ENCODE results near the gene SCN8A.

The SCN8A gene

GRCh38 chr12:51729331-51729730, 138.3 kb downstream of the SCN8A start:
- FAIRE-seq (no peak), DNase-seq (ENCODE audit: insufficient read length) (no peak)
- TF ChIP-seq POLR2A (IDR thresholded peaks at IDR 0.05; ENCODE audit: low read depth, low read length) (no peak), TAF1 (IDR thresholded peaks at IDR 0.05; ENCODE audit: borderline replicate concordance, low read depth, low read length) (no peak), POLR2AphosphoS5 (IDR thresholded peaks at IDR 0.05; ENCODE audit: low read depth, low read length) (no peak)

- FAIRE-seq (no peak), DNase-seq (ENCODE audit: insufficient read length) (no peak)
- TF ChIP-seq POLR2AphosphoS5 (IDR thresholded peaks at IDR 0.05; ENCODE audit: low read depth, low read length) (no peak), POLR2A (IDR thresholded peaks at IDR 0.05; ENCODE audit: low read depth, low read length) (no peak), TAF1 (IDR thresholded peaks at IDR 0.05; ENCODE audit: borderline replicate concordance, low read depth, low read length) (no peak)
These were observed 139.7 kb downstream of the SCN8A start for GRCh38 chr12:51730745-51731144.

- DNase-seq (ENCODE audit: insufficient read length) (no peak), FAIRE-seq (no peak)
- TF ChIP-seq POLR2AphosphoS5 (IDR thresholded peaks at IDR 0.05; ENCODE audit: low read depth, low read length) (no peak), TAF1 (IDR thresholded peaks at IDR 0.05; ENCODE audit: borderline replicate concordance, low read depth, low read length) (no peak), POLR2A (IDR thresholded peaks at IDR 0.05; ENCODE audit: low read depth, low read length) (no peak)
These were observed 149.5 kb downstream of the SCN8A start for GRCh38 chr12:51740536-51740935.

- FAIRE-seq (no peak), DNase-seq (ENCODE audit: insufficient read length) (no peak)
- no peak for TF ChIP-seq POLR2A (IDR thresholded peaks at IDR 0.05; ENCODE audit: low read depth, low read length)
- TF ChIP-seq TAF1 (IDR thresholded peaks at IDR 0.05; ENCODE audit: borderline replicate concordance, low read depth, low read length): no peak
- TF ChIP-seq POLR2AphosphoS5 (IDR thresholded peaks at IDR 0.05; ENCODE audit: low read depth, low read length): no peak
These were observed 153.2 kb downstream of the SCN8A start for GRCh38 chr12:51744235-51744634.

- FAIRE-seq: no peak
- no peak for DNase-seq (ENCODE audit: insufficient read length)
- TF ChIP-seq POLR2AphosphoS5 (IDR thresholded peaks at IDR 0.05; ENCODE audit: low read depth, low read length) (no peak), POLR2A (IDR thresholded peaks at IDR 0.05; ENCODE audit: low read depth, low read length) (no peak), TAF1 (IDR thresholded peaks at IDR 0.05; ENCODE audit: borderline replicate concordance, low read depth, low read length) (no peak)
These were observed 153.9 kb downstream of the SCN8A start for GRCh38 chr12:51744957-51745356.

GRCh38 chr12:51746416-51746815, 155.4 kb downstream of the SCN8A start:
- TF ChIP-seq POLR2A (IDR thresholded peaks at IDR 0.05; ENCODE audit: low read depth, low read length) (no peak), POLR2AphosphoS5 (IDR thresholded peaks at IDR 0.05; ENCODE audit: low read depth, low read length) (no peak), TAF1 (IDR thresholded peaks at IDR 0.05; ENCODE audit: borderline replicate concordance, low read depth, low read length) (no peak)
- FAIRE-seq (no peak), DNase-seq (ENCODE audit: insufficient read length) (no peak)

GRCh38 chr12:51748235-51748634, 157.2 kb downstream of the SCN8A start:
- DNase-seq (ENCODE audit: insufficient read length): no peak
- TF ChIP-seq POLR2AphosphoS5 (IDR thresholded peaks at IDR 0.05; ENCODE audit: low read depth, low read length) (no peak), POLR2A (IDR thresholded peaks at IDR 0.05; ENCODE audit: low read depth, low read length) (no peak)
- no peak for FAIRE-seq

GRCh38 chr12:51749206-51749985, 158.4 kb downstream of the SCN8A start:
- TF ChIP-seq POLR2A (IDR thresholded peaks at IDR 0.05; ENCODE audit: low read depth, low read length) (no peak), POLR2AphosphoS5 (IDR thresholded peaks at IDR 0.05; ENCODE audit: low read depth, low read length) (no peak), TAF1 (IDR thresholded peaks at IDR 0.05; ENCODE audit: borderline replicate concordance, low read depth, low read length) (no peak)
- no peak for DNase-seq (ENCODE audit: insufficient read length)
- FAIRE-seq: no peak

GRCh38 chr12:51749986-51750317, 158.9 kb downstream of the SCN8A start:
- DNase-seq (ENCODE audit: insufficient read length) (no peak), FAIRE-seq (no peak)
- TF ChIP-seq POLR2A (IDR thresholded peaks at IDR 0.05; ENCODE audit: low read depth, low read length): no peak
- no peak for TF ChIP-seq TAF1 (IDR thresholded peaks at IDR 0.05; ENCODE audit: borderline replicate concordance, low read depth, low read length)
- TF ChIP-seq POLR2AphosphoS5 (IDR thresholded peaks at IDR 0.05; ENCODE audit: low read depth, low read length): no peak

- no peak for TF ChIP-seq TAF1 (IDR thresholded peaks at IDR 0.05; ENCODE audit: borderline replicate concordance, low read depth, low read length)
- TF ChIP-seq POLR2AphosphoS5 (IDR thresholded peaks at IDR 0.05; ENCODE audit: low read depth, low read length): no peak
- no peak for TF ChIP-seq POLR2A (IDR thresholded peaks at IDR 0.05; ENCODE audit: low read depth, low read length)
- DNase-seq (ENCODE audit: insufficient read length) (no peak), FAIRE-seq (no peak)
These were observed 160.6 kb downstream of the SCN8A start for GRCh38 chr12:51751661-51752060.

GRCh38 chr12:51752234-51752889, 161.3 kb downstream of the SCN8A start:
- no peak for TF ChIP-seq TAF1 (IDR thresholded peaks at IDR 0.05; ENCODE audit: borderline replicate concordance, low read depth, low read length)
- no peak for TF ChIP-seq POLR2A (IDR thresholded peaks at IDR 0.05; ENCODE audit: low read depth, low read length)
- no peak for TF ChIP-seq POLR2AphosphoS5 (IDR thresholded peaks at IDR 0.05; ENCODE audit: low read depth, low read length)
- no peak for DNase-seq (ENCODE audit: insufficient read length)
- no peak for FAIRE-seq
